ENCODE results near the gene BPHL.
"Not testable (repeated sequence)": the region's sequence is repeated elsewhere in the genome, so short reads cannot be mapped to it uniquely, and the experiment has no call there.

The BPHL gene

DNA sequence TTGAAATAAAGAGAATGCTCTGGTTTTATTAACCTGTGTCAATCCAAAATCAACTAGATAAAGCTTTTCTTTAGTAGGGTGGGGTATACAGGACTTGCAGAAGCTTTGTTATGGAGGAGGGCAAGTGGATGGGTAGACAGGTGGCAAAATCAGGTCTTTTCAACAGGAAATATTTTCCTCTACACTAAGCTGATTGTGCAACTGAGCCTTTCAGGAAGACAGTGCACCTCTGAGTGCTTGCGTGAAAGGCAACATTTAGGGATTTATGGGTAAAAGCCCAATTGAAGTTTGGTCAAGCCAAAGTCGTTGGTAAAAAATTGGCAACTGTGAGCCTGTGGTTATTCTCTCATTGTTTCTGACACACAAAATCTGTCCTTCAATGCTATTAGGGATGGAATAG lies 62.6 kb downstream of the BPHL start:
- Histone ChIP-seq H3K9ac (ENCODE audit: low read depth, low read length) (no peak overlapping the region), H2AFZ (ENCODE audit: low read depth, low read length) (no peak overlapping the region), H3K9me3 (ENCODE audit: insufficient read depth, low read length, severe bottlenecking) (no peaks in the 10 kb centered on the region), H3K27me3 (ENCODE audit: insufficient read depth, low read length, poor library complexity) (peaks cover 12% of the 10 kb centered on the region), H4K20me1 (ENCODE audit: insufficient read depth, low read length) (no peaks in the 10 kb centered on the region), H3K4me1 (ENCODE audit: insufficient read depth, low read length) (no peaks in the 10 kb centered on the region), H3K36me3 (ENCODE audit: insufficient read depth, low read length) (no peaks in the 10 kb centered on the region), H3K79me2 (ENCODE audit: insufficient read depth, low read length) (no peaks in the 10 kb centered on the region), H3K4me2 (ENCODE audit: insufficient read depth, low read length) (no peak overlapping the region), H3K4me3 (ENCODE audit: low read depth in 1 of 2, low read length in 2 of 2) (no peak overlapping the region), H3K27ac (ENCODE audit: low read length) (no peak overlapping the region)
- DNase-seq (no peak), ATAC-seq (ENCODE audit: insufficient read depth, low read depth) (no peak)
- TF ChIP-seq, protein P1, sequence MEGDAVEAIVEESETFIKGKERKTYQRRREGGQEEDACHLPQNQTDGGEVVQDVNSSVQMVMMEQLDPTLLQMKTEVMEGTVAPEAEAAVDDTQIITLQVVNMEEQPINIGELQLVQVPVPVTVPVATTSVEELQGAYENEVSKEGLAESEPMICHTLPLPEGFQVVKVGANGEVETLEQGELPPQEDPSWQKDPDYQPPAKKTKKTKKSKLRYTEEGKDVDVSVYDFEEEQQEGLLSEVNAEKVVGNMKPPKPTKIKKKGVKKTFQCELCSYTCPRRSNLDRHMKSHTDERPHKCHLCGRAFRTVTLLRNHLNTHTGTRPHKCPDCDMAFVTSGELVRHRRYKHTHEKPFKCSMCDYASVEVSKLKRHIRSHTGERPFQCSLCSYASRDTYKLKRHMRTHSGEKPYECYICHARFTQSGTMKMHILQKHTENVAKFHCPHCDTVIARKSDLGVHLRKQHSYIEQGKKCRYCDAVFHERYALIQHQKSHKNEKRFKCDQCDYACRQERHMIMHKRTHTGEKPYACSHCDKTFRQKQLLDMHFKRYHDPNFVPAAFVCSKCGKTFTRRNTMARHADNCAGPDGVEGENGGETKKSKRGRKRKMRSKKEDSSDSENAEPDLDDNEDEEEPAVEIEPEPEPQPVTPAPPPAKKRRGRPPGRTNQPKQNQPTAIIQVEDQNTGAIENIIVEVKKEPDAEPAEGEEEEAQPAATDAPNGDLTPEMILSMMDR (IDR thresholded peaks at IDR 0.05; ENCODE audit: borderline replicate concordance, extremely low read depth, low read length, poor library complexity, severe bottlenecking) = no peak
- TF ChIP-seq EZH2 (IDR thresholded peaks at IDR 0.05; ENCODE audit: borderline replicate concordance, low read depth, low read length, severe bottlenecking) = no peak

DNA sequence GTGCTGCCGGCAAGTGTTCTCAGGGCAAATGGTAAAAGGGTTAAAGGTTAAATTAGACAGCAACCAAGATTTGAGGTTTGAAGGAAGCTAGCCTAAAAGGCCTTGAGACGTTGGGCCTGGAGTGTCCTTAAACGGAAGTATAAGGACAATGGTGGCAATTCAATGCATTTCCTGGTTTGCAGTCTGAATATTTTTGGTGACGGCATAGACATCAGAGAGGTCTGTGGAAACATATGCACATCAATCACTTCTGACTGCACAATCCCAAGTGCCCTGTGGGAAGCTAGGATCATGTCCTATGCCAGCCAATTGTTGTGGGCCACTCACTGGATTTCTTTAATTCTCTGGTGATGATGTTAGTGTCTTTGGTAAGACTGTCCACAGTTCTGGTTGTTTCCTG lies 64.6 kb downstream of the BPHL start:
- Histone ChIP-seq H2AFZ (ENCODE audit: low read depth, low read length) (no peak overlapping the region), H3K9ac (ENCODE audit: low read depth, low read length) (no peak overlapping the region), H3K36me3 (ENCODE audit: insufficient read depth, low read length) (no peaks in the 10 kb centered on the region), H3K4me2 (ENCODE audit: insufficient read depth, low read length) (no peak overlapping the region), H3K4me1 (ENCODE audit: insufficient read depth, low read length) (no peaks in the 10 kb centered on the region), H3K9me3 (ENCODE audit: insufficient read depth, low read length, severe bottlenecking) (no peaks in the 10 kb centered on the region), H4K20me1 (ENCODE audit: insufficient read depth, low read length) (no peaks in the 10 kb centered on the region), H3K79me2 (ENCODE audit: insufficient read depth, low read length) (no peaks in the 10 kb centered on the region), H3K27me3 (ENCODE audit: insufficient read depth, low read length, poor library complexity) (peaks cover 19% of the 10 kb centered on the region), H3K4me3 (ENCODE audit: low read depth in 1 of 2, low read length in 2 of 2) (no peak overlapping the region), H3K27ac (ENCODE audit: low read length) (no peak overlapping the region)
- TF ChIP-seq, protein P1 (IDR thresholded peaks at IDR 0.05; ENCODE audit: borderline replicate concordance, extremely low read depth, low read length, poor library complexity, severe bottlenecking) = no peak
- no peak for TF ChIP-seq EZH2 (IDR thresholded peaks at IDR 0.05; ENCODE audit: borderline replicate concordance, low read depth, low read length, severe bottlenecking)
- no peak for ATAC-seq (ENCODE audit: insufficient read depth, low read depth)
- no peak for DNase-seq

DNA sequence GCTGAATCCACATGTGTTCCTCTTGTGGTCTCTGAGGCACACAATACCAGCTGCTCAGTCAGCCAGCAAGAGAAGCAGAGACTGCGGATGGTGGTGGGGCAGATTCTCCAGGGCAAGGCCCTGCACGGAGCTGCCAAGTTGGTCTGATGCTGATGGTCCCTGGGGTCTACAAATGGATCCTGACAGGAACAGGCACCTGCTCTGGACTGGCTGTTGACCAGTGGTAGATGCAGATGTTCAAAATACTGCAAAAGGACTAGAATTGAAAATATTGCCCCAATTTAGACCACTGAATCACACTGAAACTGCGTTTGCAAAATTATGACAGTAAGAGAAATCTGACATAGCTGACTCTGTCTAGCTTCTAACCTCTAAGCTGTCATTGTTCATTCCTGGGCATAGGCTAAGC lies 68.5 kb downstream of the BPHL start:
- TF ChIP-seq EZH2 (IDR thresholded peaks at IDR 0.05; ENCODE audit: borderline replicate concordance, low read depth, low read length, severe bottlenecking) = no peak
- TF ChIP-seq, protein P1 (IDR thresholded peaks at IDR 0.05; ENCODE audit: borderline replicate concordance, extremely low read depth, low read length, poor library complexity, severe bottlenecking) = no peak
- Histone ChIP-seq H3K9ac (ENCODE audit: low read depth, low read length) (no peak overlapping the region), H3K36me3 (ENCODE audit: insufficient read depth, low read length) (no peaks in the 10 kb centered on the region), H3K4me1 (ENCODE audit: insufficient read depth, low read length) (no peaks in the 10 kb centered on the region), H4K20me1 (ENCODE audit: insufficient read depth, low read length) (no peaks in the 10 kb centered on the region), H3K27ac (ENCODE audit: low read length) (no peak overlapping the region), H3K27me3 (ENCODE audit: insufficient read depth, low read length, poor library complexity) (peaks cover 24% of the 10 kb centered on the region), H3K4me3 (ENCODE audit: low read depth in 1 of 2, low read length in 2 of 2) (no peak overlapping the region), H3K79me2 (ENCODE audit: insufficient read depth, low read length) (no peaks in the 10 kb centered on the region), H3K4me2 (ENCODE audit: insufficient read depth, low read length) (no peak overlapping the region), H2AFZ (ENCODE audit: low read depth, low read length) (no peak overlapping the region), H3K9me3 (ENCODE audit: insufficient read depth, low read length, severe bottlenecking) (no peaks in the 10 kb centered on the region)
- DNase-seq (no peak), ATAC-seq (ENCODE audit: insufficient read depth, low read depth) (no peak)

DNA sequence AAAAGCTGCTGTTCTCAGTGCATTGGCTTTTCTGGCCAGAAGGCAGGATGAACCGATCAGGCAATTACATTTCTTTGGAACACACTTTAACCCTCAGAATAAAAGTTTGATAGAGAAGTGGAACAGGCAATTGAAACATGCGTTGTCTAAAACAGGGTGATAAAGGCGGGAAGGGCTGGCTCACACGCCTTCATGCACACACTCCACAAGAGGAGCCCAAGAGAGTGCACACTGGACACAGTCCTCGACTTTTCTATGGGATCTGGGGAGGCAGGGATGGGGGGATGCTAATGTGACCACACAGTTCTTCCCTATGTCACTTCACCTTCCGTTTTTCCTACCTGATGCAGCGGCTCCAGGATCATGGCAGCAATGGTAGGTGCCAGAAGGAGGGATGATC lies 69.8 kb downstream of the BPHL start:
- no peak overlapping the region for H2AFZ ChIP-seq (ENCODE audit: low read depth, low read length)
- H3K36me3 ChIP-seq (ENCODE audit: insufficient read depth, low read length) = no peaks in the 10 kb centered on the region
- ATAC-seq (ENCODE audit: insufficient read depth, low read depth) (no peak), DNase-seq (no peak)
- H3K9ac ChIP-seq (ENCODE audit: low read depth, low read length) = no peak overlapping the region
- no peaks in the 10 kb centered on the region for H3K4me1 ChIP-seq (ENCODE audit: insufficient read depth, low read length)
- H3K4me3 ChIP-seq (ENCODE audit: low read depth in 1 of 2, low read length in 2 of 2) = no peak overlapping the region
- no peaks in the 10 kb centered on the region for H3K9me3 ChIP-seq (ENCODE audit: insufficient read depth, low read length, severe bottlenecking)
- no peak overlapping the region for H3K27ac ChIP-seq (ENCODE audit: low read length)
- H3K4me2 ChIP-seq (ENCODE audit: insufficient read depth, low read length) = no peak overlapping the region
- H3K79me2 ChIP-seq (ENCODE audit: insufficient read depth, low read length) = no peaks in the 10 kb centered on the region
- TF ChIP-seq, protein P1 (IDR thresholded peaks at IDR 0.05; ENCODE audit: borderline replicate concordance, extremely low read depth, low read length, poor library complexity, severe bottlenecking) = no peak
- TF ChIP-seq EZH2 (IDR thresholded peaks at IDR 0.05; ENCODE audit: borderline replicate concordance, low read depth, low read length, severe bottlenecking) = no peak
- peaks cover 24% of the 10 kb centered on the region for H3K27me3 ChIP-seq (ENCODE audit: insufficient read depth, low read length, poor library complexity)
- H4K20me1 ChIP-seq (ENCODE audit: insufficient read depth, low read length) = no peaks in the 10 kb centered on the region

DNA sequence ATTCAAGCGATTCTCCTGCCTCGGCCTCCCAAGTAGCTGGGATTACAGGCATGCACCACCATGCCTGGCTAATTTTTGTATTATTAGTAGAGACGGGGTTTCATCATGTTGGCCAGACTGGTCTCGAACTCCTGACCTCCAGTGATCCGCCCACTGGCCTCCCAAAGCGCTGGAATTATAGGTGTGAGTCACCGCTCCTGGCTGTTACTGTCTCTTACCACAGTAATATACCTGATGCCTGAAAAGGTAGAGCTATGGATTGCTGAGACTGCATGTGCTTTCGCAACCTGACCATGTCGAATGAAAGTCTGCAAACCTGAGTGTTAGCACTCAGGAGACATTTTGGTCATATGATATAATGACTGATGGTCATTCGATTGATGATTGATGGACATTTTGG lies 70.7 kb downstream of the BPHL start:
- not testable (repeated sequence) for H3K9me3 ChIP-seq (ENCODE audit: insufficient read depth, low read length, severe bottlenecking); H2AFZ ChIP-seq (ENCODE audit: low read depth, low read length); H3K79me2 ChIP-seq (ENCODE audit: insufficient read depth, low read length); H3K27ac ChIP-seq (ENCODE audit: low read length); H4K20me1 ChIP-seq (ENCODE audit: insufficient read depth, low read length); H3K4me1 ChIP-seq (ENCODE audit: insufficient read depth, low read length); H3K4me3 ChIP-seq (ENCODE audit: low read depth in 1 of 2, low read length in 2 of 2); H3K4me2 ChIP-seq (ENCODE audit: insufficient read depth, low read length); ATAC-seq (ENCODE audit: insufficient read depth, low read depth); DNase-seq; H3K9ac ChIP-seq (ENCODE audit: low read depth, low read length); H3K36me3 ChIP-seq (ENCODE audit: insufficient read depth, low read length)
- peaks cover 20% of the 10 kb centered on the region for H3K27me3 ChIP-seq (ENCODE audit: insufficient read depth, low read length, poor library complexity)
